NCI-H187 (cell line): ENCODE results near the gene DEFB123.

Experiments
- DNase-seq, 2 experiments: peaks; one replicate each; lab custom pipeline; 2025; lab: John Stamatoyannopoulos, UW

Gene DEFB123

DNA sequence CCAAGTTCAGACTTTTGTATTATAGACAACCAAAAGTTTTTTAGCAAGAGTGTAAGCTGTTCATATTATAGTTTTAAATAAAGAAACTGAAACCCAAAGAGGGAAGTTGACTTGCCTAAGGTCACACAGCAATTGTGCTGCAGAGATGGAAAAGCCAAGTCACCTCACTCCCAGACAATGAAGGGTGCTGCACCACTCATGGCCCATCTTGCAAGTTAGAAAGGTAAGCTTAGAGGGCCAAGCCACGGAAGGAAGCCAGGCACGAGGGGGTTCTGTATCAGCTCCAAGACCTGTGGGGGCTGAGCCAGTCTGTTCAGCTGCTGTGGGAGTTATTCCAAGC lies 33.6 kb downstream of the DEFB123 start:
- DNase-seq: no peak

DNA sequence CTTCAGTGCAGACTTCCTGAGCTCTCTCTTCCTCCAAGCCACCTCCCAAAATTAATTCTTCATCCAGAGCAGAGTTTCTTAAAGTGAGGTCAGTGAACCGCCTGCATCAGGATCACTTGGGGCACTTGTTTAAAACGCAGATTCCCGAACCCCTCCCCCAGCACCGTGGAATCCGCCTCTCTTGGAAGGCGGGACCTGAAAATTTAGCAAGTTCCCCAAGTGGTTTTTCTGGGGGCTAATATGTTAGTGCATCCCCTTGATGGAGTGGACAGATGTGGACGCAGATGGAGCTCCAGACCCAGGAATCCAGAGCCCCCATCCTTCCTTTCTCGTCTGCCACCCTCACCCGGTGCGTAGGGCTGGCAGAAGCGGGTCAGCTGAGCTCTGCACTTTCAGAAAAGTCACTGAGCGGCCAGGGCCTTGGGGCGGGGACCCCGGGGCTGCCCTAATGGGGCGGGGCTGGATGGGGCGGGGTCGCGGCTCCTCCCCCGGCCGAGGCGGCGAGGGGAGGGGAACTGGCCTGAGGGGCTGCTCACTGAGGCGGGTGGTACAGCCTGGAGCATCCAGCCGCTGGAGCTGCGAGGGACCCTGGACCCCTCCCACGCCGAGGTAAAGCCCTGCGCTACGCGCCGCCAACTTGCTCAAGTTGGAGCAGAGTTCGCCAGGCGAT lies 34.5 kb downstream of the DEFB123 start, which contains the start of the genes DEFB124 and REM1:
DEFB124 (minus strand) TSS at position 370 of the 670 bp plus-strand sequence. CDS start 2,114 bp downstream, outside the sequence.
REM1 (plus strand) TSS at position 531 of the 670 bp plus-strand sequence. CDS start 1,158 bp downstream, outside the sequence.
- no peak for DNase-seq

DNA sequence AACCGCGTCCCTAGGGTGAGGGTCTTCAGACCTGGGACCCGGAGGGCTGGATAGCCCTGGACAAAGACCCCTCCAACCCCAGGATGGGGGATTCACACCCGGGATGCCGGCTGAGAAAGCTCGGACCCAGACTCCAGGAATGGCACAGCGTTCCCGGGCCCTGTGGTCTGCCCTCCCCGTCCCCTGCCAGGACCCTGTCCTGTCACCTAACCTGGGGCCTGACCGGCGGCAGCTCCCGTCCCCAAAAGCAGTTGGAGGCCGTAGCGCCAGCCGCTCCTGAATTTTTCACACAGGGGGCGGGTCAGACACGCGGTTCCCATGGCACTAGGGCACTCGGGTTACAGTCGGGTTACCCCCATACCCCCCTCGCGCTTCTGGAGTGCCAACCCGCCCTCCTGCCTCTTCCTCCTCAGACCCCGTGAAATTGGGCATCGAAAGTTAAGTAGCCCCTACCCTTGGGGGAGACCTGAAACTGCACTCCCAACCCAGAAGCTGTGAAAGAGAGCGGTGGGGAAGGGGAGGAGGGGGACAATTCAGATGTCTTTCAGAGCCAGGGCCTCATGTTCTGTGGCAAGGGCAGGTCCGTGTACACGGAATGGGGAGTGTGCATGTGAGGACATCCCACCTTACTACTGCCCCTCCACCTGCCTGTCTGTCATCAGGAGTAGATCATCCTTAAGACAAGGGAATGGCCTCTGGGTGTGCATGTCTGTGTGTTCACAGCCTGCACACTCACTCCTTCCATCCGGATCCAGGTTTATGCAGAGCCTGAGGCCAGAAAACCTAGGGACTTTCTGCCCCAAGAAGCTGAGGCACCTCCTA lies 35.3 kb downstream of the DEFB123 start:
- DNase-seq: no peak

DNA sequence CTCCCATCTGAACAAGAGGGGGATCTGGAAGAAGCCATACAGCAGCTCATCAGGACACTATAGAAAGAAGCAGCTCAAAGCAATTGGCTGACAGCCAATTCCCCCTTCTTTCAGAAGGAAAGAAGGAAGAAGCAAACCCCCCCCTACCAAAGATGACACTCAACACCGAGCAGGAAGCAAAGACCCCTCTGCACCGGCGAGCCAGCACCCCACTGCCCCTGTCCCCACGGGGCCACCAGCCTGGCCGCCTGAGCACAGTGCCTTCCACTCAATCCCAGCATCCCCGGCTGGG lies 35.8 kb downstream of the DEFB123 start:
- no peak for DNase-seq

DNA sequence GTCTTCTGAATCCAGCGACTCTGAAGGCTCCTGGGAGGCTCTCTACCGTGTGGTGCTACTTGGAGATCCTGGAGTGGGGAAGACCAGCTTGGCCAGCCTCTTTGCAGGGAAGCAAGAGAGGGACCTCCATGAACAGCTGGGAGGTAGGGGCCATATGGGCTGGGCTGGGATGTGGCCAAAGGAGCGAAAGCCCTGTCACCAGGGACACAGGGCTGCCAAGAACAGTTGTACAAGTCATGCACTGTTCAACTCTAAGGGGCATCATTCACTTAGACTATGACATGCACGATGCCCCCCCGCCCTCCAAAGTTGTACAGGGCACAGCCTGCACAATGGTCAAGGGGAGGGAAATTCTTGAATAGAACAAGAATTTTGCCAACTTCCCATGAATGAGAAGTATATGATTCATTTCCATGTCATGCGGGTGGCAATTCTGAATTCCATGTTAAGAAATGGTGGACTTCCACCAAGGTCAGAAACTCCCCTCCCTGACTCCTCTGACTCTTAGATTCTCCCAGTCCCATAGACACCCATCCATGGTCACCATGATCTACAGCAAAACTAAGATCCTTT lies 36.3 kb downstream of the DEFB123 start:
- no peak for DNase-seq

DNA sequence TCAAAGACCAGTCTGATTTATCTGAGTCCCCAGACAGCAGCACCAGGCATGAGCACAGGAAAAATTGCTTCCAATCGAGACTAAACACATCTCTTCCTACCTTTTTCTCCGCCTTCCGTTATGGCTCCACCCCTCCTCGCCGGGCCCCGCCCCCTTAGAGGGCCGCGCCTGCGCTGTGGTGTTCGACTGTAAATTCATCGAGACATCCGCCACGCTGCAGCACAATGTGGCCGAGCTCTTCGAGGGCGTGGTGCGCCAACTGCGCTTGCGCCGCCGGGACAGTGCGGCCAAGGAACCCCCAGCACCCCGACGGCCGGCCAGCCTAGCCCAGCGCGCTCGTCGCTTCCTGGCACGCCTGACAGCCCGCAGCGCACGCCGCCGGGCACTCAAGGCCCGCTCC lies 43.6 kb downstream of the DEFB123 start:
- DNase-seq: no peak

DNA sequence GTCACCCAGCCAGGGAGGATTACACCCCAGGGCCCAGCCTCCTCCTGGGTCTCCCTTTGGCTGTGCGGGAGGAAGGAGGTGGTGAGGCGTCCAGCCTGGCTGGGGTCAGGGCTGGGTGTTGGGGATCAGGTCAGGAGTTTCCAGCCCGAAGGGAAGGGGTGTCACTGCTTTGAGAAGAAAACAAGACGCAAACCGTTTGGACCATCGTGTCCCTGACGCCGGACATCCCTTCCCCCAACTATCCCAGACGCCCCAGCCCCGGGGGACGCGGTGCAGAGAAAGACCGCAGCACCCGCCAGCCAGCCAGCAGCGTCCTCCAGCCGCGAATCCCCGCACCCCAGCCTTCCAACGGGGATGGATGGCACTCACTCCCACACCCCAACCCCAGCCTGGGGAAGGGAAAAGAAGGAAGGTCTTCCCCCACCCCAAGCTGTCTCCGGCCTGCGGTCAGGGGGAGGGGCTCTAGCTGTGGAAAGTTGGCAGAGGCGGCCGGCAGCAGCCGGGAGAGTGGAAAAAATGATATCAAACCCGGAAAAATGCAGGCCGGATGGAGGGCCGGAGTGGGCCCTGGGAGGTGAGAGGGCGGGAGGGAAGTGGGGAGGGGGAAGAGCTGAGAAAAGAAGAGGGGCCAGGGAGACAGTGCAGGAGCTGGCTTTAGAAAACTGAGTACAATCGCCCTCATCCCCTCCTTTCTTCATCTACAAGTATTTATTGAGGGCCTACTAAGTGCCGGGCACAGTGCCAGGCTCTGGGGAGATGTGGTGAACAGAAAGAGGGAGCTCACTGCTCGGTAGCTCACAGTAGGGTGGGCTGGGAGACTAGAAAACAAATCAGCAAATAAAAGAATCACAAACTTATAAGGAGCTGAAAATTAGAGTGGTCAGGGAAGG lies 45.3 kb downstream of the DEFB123 start:
- no peak for DNase-seq

DNA sequence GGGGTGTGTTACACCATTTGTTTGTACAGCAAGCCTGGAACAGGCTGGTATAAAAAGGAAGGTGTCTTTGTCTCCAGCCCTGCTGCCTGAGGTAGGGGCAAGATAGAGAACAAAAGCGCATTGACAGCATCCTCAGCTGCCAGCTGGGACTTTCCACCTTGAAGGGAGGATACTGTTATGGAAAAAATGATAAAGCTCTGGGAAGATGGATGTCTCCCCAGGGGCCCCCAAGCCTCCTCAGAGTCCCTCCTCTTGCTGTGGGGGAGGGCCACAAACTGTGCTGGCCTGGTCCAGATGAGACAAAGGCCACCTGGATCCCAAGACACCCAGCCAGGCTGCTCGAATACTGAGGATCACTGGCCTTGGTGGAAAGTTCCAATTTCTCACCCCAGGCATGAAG lies 47.7 kb downstream of the DEFB123 start:
- peak in 1 of 2 experiments; percentile 12 for DNase-seq

DNA sequence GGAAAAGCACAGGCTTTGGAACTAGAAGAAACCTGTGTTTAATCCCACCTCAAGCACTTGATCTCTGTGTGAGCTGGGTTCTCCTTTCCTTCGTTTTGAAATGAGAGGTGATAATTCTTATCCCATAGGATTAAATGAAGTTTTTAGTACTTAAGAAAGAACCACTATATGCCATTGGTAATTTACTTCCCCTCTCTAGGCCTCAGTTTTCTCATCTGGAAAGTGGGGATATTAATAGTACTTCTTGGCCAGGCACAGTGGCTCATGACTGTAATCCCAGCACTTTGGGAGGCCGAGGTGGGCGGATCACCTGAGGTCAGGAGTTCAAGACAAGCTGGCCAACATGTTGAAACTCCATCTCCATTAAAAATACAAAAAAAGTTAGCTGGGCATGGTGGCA lies 48.7 kb downstream of the DEFB123 start:
- DNase-seq: no peak

DNA sequence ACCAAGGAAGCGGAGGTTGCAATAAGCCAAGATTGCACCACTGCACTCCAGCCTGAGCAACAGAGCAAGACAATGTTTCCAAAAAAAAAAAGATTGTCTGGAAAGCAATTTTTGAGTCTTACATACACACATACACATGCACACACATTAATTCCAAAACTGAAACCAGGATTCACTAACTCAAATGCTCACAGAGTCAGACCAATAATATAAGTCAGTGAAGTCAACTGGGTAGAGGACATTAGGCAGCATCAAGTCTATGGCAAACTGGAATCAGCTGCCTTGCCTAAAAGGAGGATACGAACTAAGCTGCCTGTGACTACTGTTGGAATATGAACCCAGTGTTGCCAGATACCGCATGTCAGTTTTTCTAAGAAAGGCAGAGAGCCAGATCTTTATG lies 50.3 kb downstream of the DEFB123 start:
- DNase-seq: no peak

DNA sequence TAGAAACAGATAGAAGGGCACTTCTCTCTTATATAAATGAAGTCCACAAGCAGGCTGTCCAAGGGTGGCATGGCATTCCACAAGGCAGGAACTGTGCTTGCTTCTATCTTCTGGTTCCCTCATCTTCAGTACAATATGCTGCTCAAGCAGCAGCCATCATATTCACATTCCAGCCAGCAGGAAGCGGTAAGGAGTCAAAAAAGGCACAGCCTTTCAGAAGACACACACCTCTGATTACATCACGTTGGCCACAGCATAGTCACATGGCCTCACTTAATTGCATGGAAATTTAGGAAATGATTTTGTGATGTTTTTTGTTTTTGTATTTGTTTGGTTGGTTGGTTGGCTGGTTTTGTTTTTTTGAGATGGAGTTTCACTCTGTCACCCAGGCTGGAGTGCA lies 53.7 kb downstream of the DEFB123 start:
- DNase-seq: no peak

DNA sequence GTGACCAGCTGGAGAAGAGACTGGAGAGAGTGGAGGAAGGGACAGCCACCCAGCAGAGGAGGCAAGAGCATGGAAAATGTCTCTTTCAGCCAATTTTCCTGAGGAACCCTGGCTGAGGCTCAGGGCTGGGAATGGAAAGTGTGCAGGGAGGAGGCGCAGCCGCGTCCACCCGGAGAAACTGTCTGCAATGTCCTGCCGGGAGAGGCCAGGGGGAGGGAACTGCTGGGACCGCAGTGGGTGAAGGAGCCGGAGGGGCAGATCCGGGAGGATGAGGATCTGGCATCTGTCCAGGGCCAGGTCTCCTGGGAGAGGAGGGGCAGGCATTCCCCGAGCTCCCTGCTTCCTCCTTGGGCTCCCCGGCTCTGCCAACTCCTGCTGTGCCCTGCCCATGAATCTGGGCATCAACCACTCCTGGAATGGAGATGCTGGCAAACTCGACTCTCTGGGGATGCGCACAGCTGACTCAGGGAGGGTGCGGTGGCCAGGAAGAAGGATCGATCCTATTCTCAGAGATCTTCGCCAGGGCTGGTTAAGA lies 56.4 kb downstream of the DEFB123 start:
- DNase-seq: no peak

DNA sequence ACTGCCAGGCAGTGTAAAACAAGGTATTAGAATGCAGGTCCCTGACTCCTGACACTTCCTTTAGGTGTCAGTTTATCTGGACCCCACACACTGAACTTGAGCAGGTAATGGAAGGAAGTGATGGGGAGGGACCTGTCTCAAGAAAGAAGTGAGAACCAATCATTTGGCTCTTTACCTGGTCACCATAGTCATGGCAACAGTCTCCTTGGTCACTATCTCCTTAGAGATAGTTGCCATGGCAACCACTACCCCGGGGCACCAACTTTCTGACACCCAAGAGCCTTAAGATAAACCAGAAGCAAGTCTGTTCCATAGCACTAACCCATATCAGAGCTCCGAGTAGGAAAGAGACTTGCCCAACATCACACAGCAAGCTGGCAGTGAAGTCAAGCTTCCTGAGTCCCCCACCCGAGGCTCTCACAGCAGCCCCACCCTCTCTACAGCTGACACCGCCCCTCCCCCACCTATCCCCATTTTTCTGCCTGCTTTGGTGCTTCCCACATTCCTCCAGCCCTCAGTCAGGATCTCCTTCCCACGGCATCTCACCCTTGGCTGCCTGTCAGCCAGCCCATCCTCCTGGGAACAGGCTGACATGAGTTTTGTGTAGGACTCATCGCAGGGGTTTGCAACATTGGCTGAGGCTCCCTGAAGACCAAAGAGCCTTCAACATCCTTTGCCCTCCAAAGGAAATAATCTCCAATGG lies 57.6 kb downstream of the DEFB123 start:
- DNase-seq: no peak
